Keratinocyte (primary cell): ENCODE data around the gene C4orf50. TPM values are rescaled to one million over a fixed set of nuclear protein-coding genes. Genes with fewer than 3 reads are reported as not detected.

Experiments
- DNase-seq: peaks from one replicate; pipeline ENCODE4 v3.0.0-alpha.2; 2011; ENCODE audit warnings: low read depth, missing footprints, low spot score
- FAIRE-seq: peaks from 2 replicates; lab custom pipeline; 2011; peaks lifted over from hg19 to GRCh38; lab: Jason Lieb, UNC
- H2AFZ ChIP-seq: 2 replicates; pipeline ENCODE4 v1.6.0; 2012; ENCODE audit warnings: low read length, control low read depth, inconsistent platforms; ENCODE audit not compliant: control insufficient read depth
- H3K27ac ChIP-seq: 2 replicates; pipeline ENCODE4 v1.5.1; 2011; ENCODE audit warnings: low read length; ENCODE audit not compliant: control insufficient read depth, insufficient read depth
- H3K27me3 ChIP-seq: 3 replicates; pipeline ENCODE4 v1.6.0; 2011; ENCODE audit warnings: low read length; ENCODE audit not compliant: control insufficient read depth, insufficient read depth; ENCODE audit errors: extremely low read depth
- H3K36me3 ChIP-seq, 2 experiments: 2 replicates in 1 of 2; 3 replicates in 1 of 2; pipeline ENCODE4 v1.5.1; 2011; ENCODE audit warnings: low read length in 2 of 2, mild to moderate bottlenecking in 1 of 2; ENCODE audit not compliant: control insufficient read depth in 2 of 2, insufficient read depth in 2 of 2; ENCODE audit errors: extremely low read depth in 1 of 2
- H3K4me1 ChIP-seq: 3 replicates; pipeline ENCODE4 v1.5.1; 2011; ENCODE audit warnings: low read length; ENCODE audit not compliant: control insufficient read depth, insufficient read depth; ENCODE audit errors: extremely low read depth
- H3K4me2 ChIP-seq: 3 replicates; pipeline ENCODE4 v1.6.0; 2011; ENCODE audit warnings: low read depth, low read length; ENCODE audit not compliant: control insufficient read depth, insufficient read depth; ENCODE audit errors: extremely low read depth
- H3K4me3 ChIP-seq, 3 experiments: fragments of 200-600 bp in 1 of 3; sonication (generic) in 1 of 3; 2 replicates in 2 of 3; 3 replicates in 1 of 3; pipeline ENCODE4 v1.5.1; 2011 to 2016; ENCODE audit warnings: low read length in 3 of 3, mild to moderate bottlenecking in 3 of 3, control low read depth in 2 of 3, inconsistent platforms in 1 of 3, low read depth in 1 of 3, mixed read lengths in 1 of 3, mixed run types in 1 of 3, moderate library complexity in 1 of 3; ENCODE audit not compliant: control insufficient read depth in 2 of 3, insufficient read depth in 2 of 3; ENCODE audit errors: extremely low read depth in 1 of 3
- H3K79me2 ChIP-seq: 2 replicates; pipeline ENCODE4 v1.6.0; 2012; ENCODE audit warnings: low read length; ENCODE audit not compliant: control insufficient read depth, insufficient read depth
- H3K9ac ChIP-seq: 3 replicates; pipeline ENCODE4 v1.6.0; 2011; ENCODE audit warnings: low read length; ENCODE audit not compliant: control insufficient read depth, insufficient read depth; ENCODE audit errors: extremely low read depth
- H3K9me1 ChIP-seq: 3 replicates; pipeline ENCODE4 v1.6.0; 2011; ENCODE audit warnings: low read length; ENCODE audit not compliant: control insufficient read depth, insufficient read depth; ENCODE audit errors: extremely low read depth
- H3K9me3 ChIP-seq: 2 replicates; pipeline ENCODE4 v1.5.1; 2012; ENCODE audit warnings: low read depth, low read length; ENCODE audit not compliant: control insufficient read depth
- H4K20me1 ChIP-seq: 3 replicates; pipeline ENCODE4 v1.6.0; 2011; ENCODE audit warnings: low read length; ENCODE audit not compliant: control insufficient read depth, insufficient read depth; ENCODE audit errors: extremely low read depth
- CTCF ChIP-seq, 3 experiments: IDR thresholded peaks in 1 of 3; conservative IDR thresholded peaks in 1 of 3; optimal IDR thresholded peaks in 1 of 3; 2 replicates in 2 of 3; 3 replicates in 1 of 3; pipeline versions ENCODE3 to v1.5.1; 2011; ENCODE audit warnings: low read length in 3 of 3, mild to moderate bottlenecking in 3 of 3, moderate library complexity in 2 of 3, control low read depth in 1 of 3, inconsistent platforms in 1 of 3; ENCODE audit not compliant: insufficient read depth in 2 of 3; ENCODE audit errors: extremely low read depth in 1 of 3
- EZH2 ChIP-seq: IDR thresholded peaks from one replicate; pipeline ENCODE4 v1.6.1; 2012; ENCODE audit warnings: inconsistent platforms, mild to moderate bottlenecking, low read length, moderate library complexity
- dilution Hi-C: fragments of 300-500 bp; cut with MboI; formaldehyde crosslinking; loops from one replicate; pipeline ENCODE4 v1.7.0; 2020; ENCODE audit warnings: low sequenced_read_pairs; ENCODE audit not compliant: extremely low pct_ligation_motif_present
- polyA plus RNA-seq, 5 experiments: library from polyadenylated mRNA; depleted of rRNA in 3 of 5; stranded (reverse) in 3 of 5; stranded (forward) in 1 of 5; unstranded in 1 of 5; fragments of >200 nt; gene quantifications; 1 replicate in 1 of 5; 2 replicates in 3 of 5; 3 replicates in 1 of 5; pipeline versions ENCODE4 v1.2.1 to v1.2.3, GENCODE V29; 2011 to 2012; ENCODE audit warnings: missing spikeins in 2 of 5, low read depth in 1 of 5, low replicate concordance in 1 of 5

C4orf50 gene
- polyA plus RNA-seq, 1 donor (not counting 4 experiments of a cell fraction or from before 2014, with no cell fraction given), result not detected

GRCh38 chr4:6032249-6033244 lies 14.3 kb upstream of the C4orf50 start:
- Histone ChIP-seq H3K9ac (no peak overlapping the region), H2AFZ (no peak overlapping the region), H3K27ac (no peak overlapping the region), H4K20me1 (no peaks in the 10 kb centered on the region), H3K9me3 (no peaks in the 10 kb centered on the region), H3K4me3 (no peak overlapping the region), H3K4me1 (no peaks in the 10 kb centered on the region), H3K79me2 (no peaks in the 10 kb centered on the region), H3K9me1 (no peaks in the 10 kb centered on the region), H3K36me3 (no peaks in the 10 kb centered on the region), H3K27me3 (no peaks in the 10 kb centered on the region), H3K4me2 (no peak overlapping the region)
- TF ChIP-seq EZH2 (no peak), CTCF (optimal IDR thresholded peaks at IDR 0.05 in 1 of 3, IDR thresholded peaks at IDR 0.05 in 1 of 3, conservative IDR thresholded peaks at IDR 0.05 in 1 of 3; ENCODE audit: extremely low read depth in 1 of 3, insufficient read depth in 2 of 3, low read length in 3 of 3) (no peak)
- DNase-seq (no peak), FAIRE-seq (no peak)
- dilution Hi-C loops, result no loop called here

- Histone ChIP-seq H2AFZ (no peak overlapping the region), H3K4me3 (no peak overlapping the region), H3K9me1 (no peaks in the 10 kb centered on the region), H3K9ac (no peak overlapping the region), H3K27ac (no peak overlapping the region), H3K79me2 (no peaks in the 10 kb centered on the region), H3K27me3 (no peaks in the 10 kb centered on the region), H3K9me3 (no peaks in the 10 kb centered on the region), H4K20me1 (no peaks in the 10 kb centered on the region), H3K36me3 (no peaks in the 10 kb centered on the region), H3K4me1 (no peaks in the 10 kb centered on the region), H3K4me2 (no peak overlapping the region)
- TF ChIP-seq CTCF (optimal IDR thresholded peaks at IDR 0.05 in 1 of 3, IDR thresholded peaks at IDR 0.05 in 1 of 3, conservative IDR thresholded peaks at IDR 0.05 in 1 of 3; ENCODE audit: extremely low read depth in 1 of 3, insufficient read depth in 2 of 3, low read length in 3 of 3) (no peak), EZH2 (no peak)
- dilution Hi-C loops, result no loop called here
- DNase-seq, result no peak
- FAIRE-seq, result no peak
These were observed 13.6 kb upstream of the C4orf50 start for GRCh38 chr4:6031846-6032245.
